ENCODE results near the gene GNLY.
A peak's percentile ranks its signal among the peaks of the same experiment; 100 is the strongest.
"Not testable (repeated sequence)": the region's sequence is repeated elsewhere in the genome, so short reads cannot be mapped to it uniquely, and the experiment has no call there.

GNLY gene

GRCh38 chr2:85663594-85664565, 30.3 kb upstream of the GNLY start:
- DNase-seq, result no peak

GRCh38 chr2:85665264-85665937, 28.8 kb upstream of the GNLY start:
- no peak for DNase-seq

DNA sequence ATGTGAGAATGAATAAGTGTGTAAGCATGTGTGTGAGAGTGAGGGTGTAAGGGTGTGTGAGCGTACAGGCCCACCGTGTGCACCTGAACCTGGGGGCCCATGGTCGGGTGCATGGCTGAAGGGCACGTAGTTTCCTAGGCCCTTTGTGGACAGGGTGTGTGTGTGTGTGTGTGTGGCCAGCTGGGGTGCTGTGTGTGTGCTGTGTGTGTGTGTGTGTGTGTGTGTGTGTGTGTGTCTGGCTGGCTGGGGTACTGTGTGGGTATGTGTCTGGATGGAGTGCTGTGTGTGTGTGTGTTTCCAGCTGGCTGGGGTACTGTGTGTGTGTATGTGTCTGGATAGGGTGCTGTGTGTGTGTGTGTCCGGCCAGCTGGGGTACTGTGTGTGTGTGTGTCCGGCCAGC, 28.1 kb upstream of the GNLY start:
- no peak for DNase-seq

DNA sequence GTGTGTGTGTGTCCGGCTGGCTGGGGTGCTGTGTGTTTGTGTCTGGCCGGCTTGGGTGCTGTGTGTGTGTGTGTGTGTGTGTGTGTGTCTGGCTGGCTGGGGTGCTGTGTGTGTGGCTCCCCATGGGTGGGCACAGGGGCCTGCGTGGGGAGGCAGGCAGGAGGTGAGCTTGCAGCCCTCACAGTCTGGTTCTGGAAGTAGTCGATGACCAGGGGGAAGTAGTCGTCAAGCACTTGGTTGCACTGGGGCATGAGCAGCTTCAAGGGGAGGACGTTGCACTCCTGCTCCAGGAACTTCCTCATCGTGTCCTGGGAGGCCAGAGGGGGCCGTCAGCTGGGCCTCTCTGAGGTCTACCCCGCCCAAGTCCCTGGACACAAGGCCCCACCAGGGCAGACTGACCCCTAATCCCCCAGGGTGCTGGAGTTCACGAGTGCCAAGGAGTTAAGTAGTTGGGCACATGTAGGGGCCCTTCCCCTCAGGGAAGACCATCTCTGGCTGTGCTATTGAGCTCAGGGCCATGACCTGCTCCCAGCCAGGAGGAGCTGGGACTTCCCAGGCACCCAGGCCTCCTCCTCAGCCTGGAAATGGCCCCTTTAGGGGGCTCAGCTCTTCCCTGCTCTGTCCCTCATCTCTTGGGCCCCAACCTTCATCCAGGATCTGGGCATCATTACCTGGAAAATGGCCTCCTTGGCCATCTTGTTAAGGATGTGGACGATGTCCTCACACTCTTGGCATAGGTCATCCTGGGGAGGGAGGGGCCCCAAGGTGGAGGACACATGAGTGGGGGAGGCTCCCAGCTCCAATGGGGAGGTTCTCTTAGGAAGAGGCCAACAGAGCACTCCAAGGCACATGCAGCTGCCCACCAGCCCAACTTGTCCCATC, 27.5 kb upstream of the GNLY start:
- DNase-seq, result no peak

DNA sequence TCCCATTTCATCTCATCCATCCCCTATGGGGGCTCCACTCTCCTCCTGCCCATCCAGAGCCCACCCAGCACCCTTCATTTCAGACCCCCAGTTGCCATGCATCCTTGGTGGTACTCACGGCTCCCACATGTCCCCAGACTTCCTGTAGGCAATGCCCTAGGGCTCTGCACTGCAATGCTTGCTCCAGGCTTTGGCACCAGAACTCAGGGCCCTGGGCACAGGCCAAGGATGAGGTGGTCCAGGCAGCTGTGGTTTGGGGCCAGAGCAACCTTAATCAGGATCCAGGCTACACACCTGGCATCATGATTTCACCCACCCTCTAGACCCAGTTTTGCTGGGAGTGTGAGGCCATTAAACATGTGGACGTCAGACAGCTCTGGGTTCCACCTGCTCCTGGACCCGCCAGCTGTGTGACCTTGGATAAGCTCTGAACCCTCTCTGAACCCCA, 26.6 kb upstream of the GNLY start:
- DNase-seq, result no peak

- DNase-seq, result no peak
Measured at GRCh38 chr2:85668009-85668856, 25.9 kb upstream of the GNLY start, which contains the start of gene SFTPB. SFTPB (minus strand) TSS chr2:85668199; CDS start chr2:85668183, 16 bp downstream.

GRCh38 chr2:85668857-85669142, 25.4 kb upstream of the GNLY start:
- DNase-seq, result no peak

DNA sequence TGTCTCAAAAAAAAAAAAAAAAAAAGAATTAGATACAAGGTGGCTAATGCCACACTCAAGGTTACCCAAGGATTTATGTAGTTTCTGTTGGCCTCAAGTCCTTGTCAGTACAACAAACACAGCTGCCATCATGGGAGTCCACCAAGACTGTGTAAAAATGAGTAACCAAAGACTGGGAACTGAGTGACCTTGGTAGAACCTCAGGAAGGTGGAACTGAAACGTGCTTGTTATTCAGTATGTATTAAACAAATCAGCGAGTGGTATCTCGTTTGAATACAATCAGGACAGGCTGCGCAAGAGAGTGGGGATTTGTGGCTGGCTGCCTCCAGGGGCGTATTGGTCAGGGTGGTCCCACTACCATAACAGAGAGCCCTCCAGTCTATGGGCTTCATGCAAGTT, 24.6 kb upstream of the GNLY start:
- no peak for DNase-seq

GRCh38 chr2:85670416-85670815, 23.7 kb upstream of the GNLY start:
- DNase-seq, result not testable (repeated sequence)

DNA sequence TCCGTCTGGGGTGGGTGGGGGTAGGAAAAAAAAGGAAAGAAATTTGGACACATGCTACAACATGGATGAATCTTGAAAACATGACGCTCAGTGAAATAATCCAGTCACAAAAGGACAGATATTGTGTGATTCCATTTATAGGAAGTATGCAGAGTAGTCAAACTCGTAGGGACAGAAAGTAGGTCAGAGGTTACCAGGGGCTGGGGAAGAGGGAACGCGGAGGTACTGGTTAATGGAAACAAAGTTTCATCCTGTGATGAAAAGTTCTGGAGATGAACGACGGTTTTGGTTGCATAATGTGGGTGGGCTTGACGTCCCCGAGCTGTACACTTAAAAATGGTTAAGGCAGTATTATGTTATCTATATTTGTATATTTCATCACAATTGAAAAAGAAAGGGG, 21.7 kb upstream of the GNLY start:
- no peak for DNase-seq

- DNase-seq, result no peak
Measured at GRCh38 chr2:85673716-85674375, 20.3 kb upstream of the GNLY start.

GRCh38 chr2:85674417-85674816, 19.7 kb upstream of the GNLY start:
- DNase-seq, result no peak

DNA sequence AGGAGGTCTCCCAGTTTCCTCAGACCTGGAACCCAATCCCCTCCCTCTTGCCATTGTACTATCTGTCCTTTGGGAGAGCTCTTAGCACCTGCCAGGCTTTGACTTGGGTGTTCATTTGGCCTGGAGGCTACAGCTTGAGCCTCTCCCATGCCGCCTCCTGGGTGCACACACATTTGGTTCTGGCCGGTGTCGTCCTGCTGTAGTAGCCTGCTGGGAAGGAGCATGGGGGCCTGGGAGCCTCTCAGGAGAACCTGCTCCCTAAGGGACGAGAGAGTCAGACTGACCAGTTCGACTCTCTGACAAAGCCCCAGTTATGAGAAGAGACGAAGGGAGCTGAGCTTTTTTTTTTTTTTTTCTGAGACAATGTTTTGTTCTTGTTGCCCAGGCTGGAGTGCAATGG, 18.7 kb upstream of the GNLY start:
- DNase-seq, result no peak

- DNase-seq, result no peak
Measured at GRCh38 chr2:85675866-85676548, 18.2 kb upstream of the GNLY start.

DNA sequence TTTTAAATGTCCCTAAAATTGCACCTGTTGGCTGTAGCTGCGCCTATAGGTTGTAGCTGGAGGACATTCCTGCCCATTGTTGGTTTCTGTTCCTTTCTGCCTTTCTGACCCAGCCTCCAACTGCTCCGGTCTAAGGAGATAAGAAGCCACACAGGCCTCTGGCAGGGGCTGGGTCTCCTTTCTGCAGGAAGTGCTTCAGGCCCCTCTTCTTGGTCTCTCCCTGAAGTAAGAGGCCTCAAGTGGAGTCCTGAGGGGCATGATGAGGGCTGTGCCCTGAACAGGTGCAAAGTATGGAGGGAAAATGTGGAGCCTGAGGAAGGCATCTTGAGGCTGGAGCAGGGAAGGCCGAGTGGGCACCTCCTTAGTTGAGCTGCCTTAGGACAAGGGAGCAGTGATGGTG, 15.8 kb upstream of the GNLY start:
- no peak for DNase-seq

DNA sequence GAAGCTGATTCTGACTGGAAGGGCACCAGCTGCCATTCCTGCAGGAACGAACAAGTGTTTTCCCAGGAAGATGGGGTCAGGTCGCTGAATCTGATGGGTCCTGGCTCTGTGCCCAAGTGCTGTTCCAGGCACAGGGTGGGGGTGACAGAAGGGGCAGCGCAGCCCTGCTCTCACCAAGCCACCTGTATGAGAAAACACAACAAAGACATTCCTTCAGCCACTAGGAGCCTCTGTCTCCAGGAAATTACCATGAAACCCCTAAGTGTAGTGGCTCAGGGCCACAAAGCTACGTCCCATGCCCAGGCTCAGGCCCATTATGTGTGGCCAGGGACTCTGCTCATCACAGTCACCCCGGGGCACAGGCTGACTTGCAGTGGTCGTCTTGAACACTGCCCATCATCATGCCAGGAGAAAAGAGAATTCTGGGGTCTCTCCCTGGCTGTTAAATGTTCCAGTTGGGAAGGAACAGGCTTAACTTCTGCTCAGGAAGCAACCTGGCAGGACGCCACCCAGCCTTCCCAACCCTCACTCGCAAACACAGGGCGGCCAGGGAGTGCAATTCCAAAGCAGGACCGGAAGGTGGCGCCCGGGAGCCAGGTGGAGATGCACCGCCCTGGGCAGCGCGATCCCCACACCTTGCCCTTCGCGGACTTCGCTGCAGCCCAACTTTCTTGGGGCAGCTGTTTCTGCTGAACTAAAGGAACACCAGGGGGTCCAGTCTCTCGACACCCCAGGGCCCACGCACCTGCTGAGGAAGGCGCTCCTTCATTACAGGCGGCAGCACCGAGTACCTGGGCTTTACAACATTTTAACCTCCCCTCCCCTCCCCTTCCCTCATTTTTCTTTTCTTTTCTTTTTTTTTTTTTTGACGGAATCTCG, 15.1 kb upstream of the GNLY start:
- peak; percentile 78 for DNase-seq

GRCh38 chr2:85680707-85681371, 13.3 kb upstream of the GNLY start:
- DNase-seq, result no peak

DNA sequence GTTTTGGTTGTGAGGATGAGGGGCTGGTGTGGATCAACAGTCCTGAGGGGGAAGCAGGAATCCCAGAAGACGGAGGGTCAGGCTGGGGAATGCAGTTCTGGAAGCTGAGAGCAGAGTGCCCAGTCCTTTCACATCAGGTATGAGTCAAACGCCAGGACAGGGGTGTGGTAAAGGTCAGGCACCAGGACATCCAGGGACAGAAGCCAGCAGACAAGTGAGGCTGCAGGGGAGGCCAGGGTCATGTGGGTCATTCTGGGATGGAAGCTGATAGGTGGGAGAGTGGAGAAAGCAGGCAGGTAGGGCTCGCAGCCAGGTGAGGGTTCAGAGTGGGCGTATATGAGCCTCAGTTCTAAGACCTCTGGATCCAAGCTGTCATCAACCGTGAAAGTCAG, 12.8 kb upstream of the GNLY start:
- DNase-seq, result no peak

DNA sequence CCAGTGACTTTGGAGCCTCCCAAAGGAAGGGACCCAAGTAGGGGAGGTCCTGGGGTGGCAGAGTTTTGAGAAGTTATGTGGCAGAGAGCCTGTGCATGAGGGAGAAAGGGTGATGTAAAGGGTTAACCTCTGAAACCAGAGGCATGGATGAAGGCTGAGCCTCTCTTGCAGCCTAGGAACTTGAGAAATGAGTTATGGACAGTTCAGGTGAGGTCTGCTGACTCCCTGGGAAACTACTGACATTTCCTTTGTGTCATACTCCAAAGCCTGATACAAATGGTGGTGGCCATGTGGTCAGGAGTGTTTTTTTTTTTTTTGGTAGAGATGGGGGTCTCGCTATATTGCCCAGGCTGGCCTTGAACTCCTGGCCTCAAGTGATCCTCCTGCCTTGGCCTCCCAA, 12.4 kb upstream of the GNLY start:
- no peak for DNase-seq

All from right kidney (tissue), 1 donor.